OCI-LY1 (cell line): ENCODE measurements around the gene RFESD.

ENCODE experiments used
- CTCF ChIP-seq: fragments of 200-600 bp; sonication (generic), shearing (Covaris generic); IDR thresholded peaks from 2 replicates; pipeline ENCODE4 v1.5.1; 2017; ENCODE audit warnings: mild to moderate bottlenecking, antibody characterized with exemption, low read length, moderate library complexity, mixed read lengths
- EZH2 ChIP-seq: fragments of 200-600 bp; sonication (generic), shearing (Covaris generic); IDR thresholded peaks from 2 replicates; pipeline ENCODE4 v1.8.0; 2017; ENCODE audit warnings: borderline replicate concordance, mixed run types, mild to moderate bottlenecking, antibody characterized with exemption, low read length, moderate library complexity, mixed read lengths

- TF ChIP-seq CTCF (no peak), EZH2 (no peak)
Measured at GRCh38 chr5:95669985-95670384, 23.4 kb downstream of the RFESD start.
